Bronchial epithelial cell (primary cell): ENCODE data around the gene TADA2A. TPM values are rescaled to one million over a fixed set of nuclear protein-coding genes. Genes with fewer than 3 reads are reported as not detected.
A peak's percentile ranks its signal among the peaks of the same experiment; 100 is the strongest.

Experiments used
- DNase-seq: peaks from one replicate; pipeline ENCODE4 v3.0.0-alpha.2; 2010; ENCODE audit warnings: low read depth
- FAIRE-seq: peaks from 2 replicates; lab custom pipeline; 2011; peaks lifted over from hg19 to GRCh38; lab: Jason Lieb, UNC
- H3K27me3 ChIP-seq: 2 replicates; pipeline ENCODE4 v1.5.1; 2011; ENCODE audit warnings: low read length; ENCODE audit not compliant: control insufficient read depth, insufficient read depth
- H3K36me3 ChIP-seq: 2 replicates; pipeline ENCODE4 v1.5.1; 2011; ENCODE audit warnings: low read length; ENCODE audit not compliant: control insufficient read depth, insufficient read depth
- H3K4me3 ChIP-seq: 2 replicates; pipeline ENCODE4 v1.5.1; 2011; ENCODE audit warnings: mild to moderate bottlenecking, low read depth, low read length, control low read depth
- total RNA-seq: library from RNA; depleted of rRNA; stranded (reverse); fragments of >200 nt; gene quantifications from 2 replicates; pipeline ENCODE4 v1.2.1, GENCODE V29; 2014
- TF ChIP-seq, protein P1 (sequence below): IDR thresholded peaks from 2 replicates; pipeline ENCODE4 v1.5.1; 2011; ENCODE audit warnings: mild to moderate bottlenecking, moderate library complexity, low read length, control low read depth, inconsistent platforms; ENCODE audit not compliant: insufficient read depth, severe bottlenecking

TADA2A gene
- total RNA-seq, 1 donor from 2014 or later = 15.8 TPM

DNA sequence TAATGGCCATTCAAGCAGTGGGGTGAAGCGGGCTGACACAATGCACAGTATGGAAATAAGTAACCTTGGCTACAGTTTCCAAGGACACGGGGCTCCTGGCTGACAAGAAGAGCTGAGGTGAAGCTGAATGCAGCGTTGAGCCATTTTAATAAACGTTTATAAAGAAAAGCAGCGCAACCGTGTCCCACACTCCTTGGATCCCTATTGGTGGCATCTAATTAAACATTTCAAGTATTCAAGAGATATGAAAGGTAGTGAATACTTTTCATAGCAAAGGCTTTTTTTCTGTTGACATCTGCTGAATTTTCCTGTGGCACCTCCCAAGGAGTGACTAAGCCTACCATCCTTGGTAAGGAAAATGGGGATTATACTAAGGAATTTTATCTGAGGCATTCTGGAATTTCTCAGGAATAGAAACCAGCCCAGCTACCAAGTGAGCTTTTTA lies 109.5 kb downstream of the TADA2A start:
- TF ChIP-seq, protein P1, sequence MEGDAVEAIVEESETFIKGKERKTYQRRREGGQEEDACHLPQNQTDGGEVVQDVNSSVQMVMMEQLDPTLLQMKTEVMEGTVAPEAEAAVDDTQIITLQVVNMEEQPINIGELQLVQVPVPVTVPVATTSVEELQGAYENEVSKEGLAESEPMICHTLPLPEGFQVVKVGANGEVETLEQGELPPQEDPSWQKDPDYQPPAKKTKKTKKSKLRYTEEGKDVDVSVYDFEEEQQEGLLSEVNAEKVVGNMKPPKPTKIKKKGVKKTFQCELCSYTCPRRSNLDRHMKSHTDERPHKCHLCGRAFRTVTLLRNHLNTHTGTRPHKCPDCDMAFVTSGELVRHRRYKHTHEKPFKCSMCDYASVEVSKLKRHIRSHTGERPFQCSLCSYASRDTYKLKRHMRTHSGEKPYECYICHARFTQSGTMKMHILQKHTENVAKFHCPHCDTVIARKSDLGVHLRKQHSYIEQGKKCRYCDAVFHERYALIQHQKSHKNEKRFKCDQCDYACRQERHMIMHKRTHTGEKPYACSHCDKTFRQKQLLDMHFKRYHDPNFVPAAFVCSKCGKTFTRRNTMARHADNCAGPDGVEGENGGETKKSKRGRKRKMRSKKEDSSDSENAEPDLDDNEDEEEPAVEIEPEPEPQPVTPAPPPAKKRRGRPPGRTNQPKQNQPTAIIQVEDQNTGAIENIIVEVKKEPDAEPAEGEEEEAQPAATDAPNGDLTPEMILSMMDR = no peak
- peak; percentile 24 for DNase-seq
- no peaks in the 10 kb centered on the region for H3K27me3 ChIP-seq
- peaks cover 11% of the 10 kb centered on the region for H3K36me3 ChIP-seq
- no peak for FAIRE-seq
- H3K4me3 ChIP-seq = no peak overlapping the region

GRCh38 chr17:37517881-37518280 lies 111.2 kb downstream of the TADA2A start:
- H3K27me3 ChIP-seq = no peaks in the 10 kb centered on the region
- TF ChIP-seq, protein P1 = no peak
- H3K36me3 ChIP-seq = peaks cover 5% of the 10 kb centered on the region
- DNase-seq = no peak
- no peak overlapping the region for H3K4me3 ChIP-seq
- FAIRE-seq = no peak

DNA sequence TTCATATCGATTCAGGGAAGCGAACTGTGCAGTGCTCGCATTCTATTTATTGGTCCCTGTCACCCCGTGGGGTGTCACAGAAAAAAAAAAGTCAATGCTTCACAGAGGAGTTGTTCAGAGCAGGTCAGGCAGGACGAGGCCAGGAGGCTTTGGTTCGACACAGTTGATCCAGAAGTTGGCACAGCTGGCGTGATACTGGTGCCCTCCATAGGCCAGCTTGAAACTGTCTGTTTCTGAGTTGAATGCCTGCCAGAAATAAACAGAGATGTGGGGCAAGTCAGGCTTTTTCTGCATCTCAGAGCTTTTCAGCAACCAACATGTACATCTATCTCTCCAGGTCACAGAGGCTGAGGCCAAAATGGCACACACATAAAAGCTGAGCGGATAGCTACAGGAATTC lies 112.1 kb downstream of the TADA2A start:
- no peak overlapping the region for H3K4me3 ChIP-seq
- FAIRE-seq = no peak
- H3K36me3 ChIP-seq = peaks cover 5% of the 10 kb centered on the region
- no peak for DNase-seq
- no peaks in the 10 kb centered on the region for H3K27me3 ChIP-seq
- TF ChIP-seq, protein P1 = no peak

DNA sequence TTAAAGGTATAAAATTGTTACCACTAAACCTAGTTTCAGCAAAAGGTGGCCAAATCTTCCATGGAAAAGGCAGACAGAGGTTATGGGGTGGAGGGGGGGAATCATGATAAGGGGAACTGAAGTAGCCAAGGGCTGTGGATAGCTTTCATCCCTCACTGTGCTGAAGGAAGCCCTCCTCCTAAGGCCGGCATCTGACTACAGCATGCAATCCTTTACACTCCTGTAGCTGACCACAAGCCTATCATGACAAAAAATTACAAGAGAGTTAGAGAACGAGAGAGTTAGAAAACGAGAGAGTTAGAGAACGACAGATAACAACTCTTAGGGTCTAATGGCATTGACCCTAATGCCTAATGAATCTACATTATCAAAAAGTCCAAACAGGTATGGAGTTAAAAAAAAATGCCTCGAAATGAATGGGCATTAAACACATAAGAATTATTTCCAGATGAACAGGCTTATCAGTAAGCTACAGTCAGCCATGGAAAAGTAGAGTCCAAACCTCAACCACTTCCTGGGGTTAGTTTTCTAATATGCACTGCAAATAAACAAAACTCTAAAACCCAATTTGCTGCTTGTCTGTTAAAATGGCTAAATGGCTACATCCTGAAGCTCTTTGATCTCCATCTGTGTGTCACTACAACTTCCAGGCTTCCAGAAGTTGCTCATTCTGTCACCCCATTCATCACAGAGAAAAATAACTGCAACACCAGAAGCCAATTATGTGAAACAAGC lies 112.7 kb downstream of the TADA2A start:
- DNase-seq (no peak), FAIRE-seq (no peak)
- Histone ChIP-seq H3K36me3 (peaks cover 4% of the 10 kb centered on the region), H3K4me3 (no peak overlapping the region), H3K27me3 (no peaks in the 10 kb centered on the region)
- TF ChIP-seq, protein P1 = no peak

DNA sequence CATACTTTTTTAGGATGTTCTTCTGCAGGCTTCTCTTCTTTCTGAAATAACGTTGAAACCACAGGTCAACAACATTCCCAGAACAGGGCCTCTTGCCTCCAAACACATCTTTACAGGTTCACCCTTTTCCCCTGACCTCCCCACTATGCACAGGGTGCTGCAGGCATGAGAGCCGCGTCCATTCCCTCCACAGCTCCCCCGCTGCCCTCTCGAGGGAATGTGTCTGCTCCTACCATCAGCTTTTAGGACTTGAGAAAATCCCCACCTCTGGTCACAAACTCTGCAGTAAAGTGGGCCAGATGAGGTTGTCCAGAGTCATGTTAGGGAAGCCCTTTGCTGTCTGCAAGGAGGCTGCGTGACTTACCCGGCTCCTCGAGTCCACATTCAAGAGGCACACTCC lies 113.5 kb downstream of the TADA2A start:
- TF ChIP-seq, protein P1 = no peak
- H3K36me3 ChIP-seq = peaks cover 4% of the 10 kb centered on the region
- no peak for FAIRE-seq
- DNase-seq = no peak
- no peak overlapping the region for H3K4me3 ChIP-seq
- no peaks in the 10 kb centered on the region for H3K27me3 ChIP-seq
